Measurements from ENCODE around the gene LRP1-AS. TPM values are rescaled to one million over a fixed set of nuclear protein-coding genes. Genes with fewer than 3 reads are reported as not detected.
"Not testable (repeated sequence)": the region's sequence is repeated elsewhere in the genome, so short reads cannot be mapped to it uniquely, and the experiment has no call there.

The LRP1-AS gene
- total RNA-seq, 1 experiment from 2014 or later: not detected

DNA sequence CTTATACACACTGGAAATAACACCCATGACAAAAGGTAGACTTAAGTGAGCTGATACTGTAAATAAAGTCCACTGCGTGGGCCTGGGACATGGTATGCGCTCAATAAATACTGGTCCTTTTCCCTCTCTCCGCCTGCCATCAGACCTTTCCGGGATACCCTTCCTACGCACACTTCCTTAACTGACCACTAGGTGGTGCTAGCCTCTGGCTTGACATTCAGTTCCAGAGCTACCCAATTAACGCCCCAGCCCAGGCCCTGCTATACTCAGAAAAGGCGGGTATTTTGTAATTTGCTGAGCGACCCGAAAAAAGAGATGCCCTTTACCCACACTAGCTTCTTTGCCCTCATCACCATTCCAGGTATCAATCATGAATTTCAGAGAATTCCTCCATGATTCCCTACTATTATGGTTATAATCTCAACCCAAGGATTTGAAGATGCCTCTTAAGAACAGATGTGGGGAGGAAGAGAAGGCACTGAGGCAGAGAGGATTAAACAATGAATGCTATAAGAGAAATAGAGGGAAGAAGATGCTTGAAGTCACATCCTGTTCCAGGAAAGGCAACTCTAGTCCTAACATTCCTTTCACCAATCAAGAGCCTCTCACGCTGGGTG, 23.1 kb downstream of the LRP1-AS start (continued):
- peak; percentile 50 for TF ChIP-seq YY1 (IDR thresholded peaks at IDR 0.05; ENCODE audit: extremely low read depth, insufficient replicate concordance, low read depth, low read length)
- 0 out of 2 replicates have a peak, but pooled peaks have one; percentile 12 for TF ChIP-seq EGR1 (IDR thresholded peaks at IDR 0.05; ENCODE audit: low read depth)
- no peak; the same call in 1 of the 2 replicates for TF ChIP-seq ELF1 (IDR thresholded peaks at IDR 0.05; ENCODE audit: borderline replicate concordance, low read depth)

DNA sequence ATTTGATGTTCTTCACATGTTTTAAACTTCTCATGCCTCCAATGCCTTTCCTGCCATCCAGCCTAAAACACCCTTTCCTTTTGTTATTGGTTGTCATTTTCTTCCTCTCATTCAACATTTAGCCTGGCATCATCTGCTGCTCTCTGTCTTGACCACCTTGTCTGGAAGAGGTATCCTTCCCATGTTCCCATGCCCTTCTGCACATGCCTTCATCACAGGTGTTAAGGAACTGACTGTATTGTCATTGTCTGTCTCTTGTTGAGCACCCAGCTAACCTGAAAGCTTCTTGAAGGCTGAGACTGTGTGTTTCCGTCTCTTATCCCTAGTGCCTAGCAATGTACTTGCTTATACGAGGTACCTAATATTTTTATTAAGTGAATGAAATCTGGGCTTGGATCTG, 23.6 kb downstream of the LRP1-AS start:
- ATAC-seq (no peak), DNase-seq (ENCODE audit: low read depth, low spot score) (no peak)
- H3K9me3 ChIP-seq (ENCODE audit: control insufficient read depth in 1 of 2, insufficient read depth in 1 of 2, low read depth in 1 of 2, low read length in 2 of 2): peaks cover 6 to 7% of the 10 kb centered on the region in 2 experiments; a peak in 1 of 4 replicates
- no TSS peak for BruUV-seq (replicated peaks)
- no peak overlapping the region for H3K4me3 ChIP-seq (replicated peaks in 1 of 2; ENCODE audit: low read depth in 1 of 2, low read length in 2 of 2)
- POLR2A ChIA-PET: interaction anchor here (1.1 kb wide), 1 partner anchor 12 kb away, joined by 3 read pairs; the partner anchor contains the start of gene STAT6
- no peak overlapping the region for H3K9ac ChIP-seq (ENCODE audit: low read length)
- TF ChIP-seq CBX3 (IDR thresholded peaks at IDR 0.05; ENCODE audit: low read depth) (peak; percentile 52; the same call in 1 of the 2 replicates), ELF1 (IDR thresholded peaks at IDR 0.05; ENCODE audit: borderline replicate concordance, low read depth) (no peak)
- H3K79me2 ChIP-seq (ENCODE audit: insufficient read depth, low read length): no peaks in the 10 kb centered on the region
- no peaks in the 10 kb centered on the region for H4K20me1 ChIP-seq (ENCODE audit: insufficient read depth)
- no peak overlapping the region for H3K27ac ChIP-seq (ENCODE audit: low read depth, low read length)
- H2AFZ ChIP-seq (ENCODE audit: low read depth, low read length, poor library complexity, severe bottlenecking): peak overlapping the region; percentile 82
- RAD21 ChIA-PET (ENCODE audit: low non-redundant PET in 1 of 2, low total read pairs in 2 of 2, uncharacterized antibody in 2 of 2, unreplicated experiment in 2 of 2): interaction anchor here (0.9 to 1.0 kb wide), 2 partner anchors 50 to 52 kb away, joined by 3 to 7 read pairs; no protein-coding TSS in a partner anchor
- peaks cover 9 to 27% of the 10 kb centered on the region in 2 experiments for H3K4me1 ChIP-seq (ENCODE audit: control insufficient read depth in 1 of 2, insufficient read depth in 2 of 2, low read length in 2 of 2)
- no peak overlapping the region for H3K4me2 ChIP-seq (ENCODE audit: low read length)
- H3K36me3 ChIP-seq (ENCODE audit: control insufficient read depth in 1 of 2, insufficient read depth in 2 of 2, low read length in 2 of 2): no peaks in the 10 kb centered on the region
- no peaks in the 10 kb centered on the region for H3K9me2 ChIP-seq (ENCODE audit: insufficient read depth)
- CTCF ChIA-PET: interaction anchor here (0.5 to 5.8 kb wide), 11 partner anchors 12 to 106 kb away, joined by 3 to 44 read pairs (median 3); partner anchors contain the start of genes NEMP1, SHMT2 and STAT6
- intact Hi-C loops (cut with micrococcal nuclease): loop anchor here (1.0 to 10.0 kb wide), 3 partner anchors 49 to 121 kb away; no protein-coding TSS in a partner anchor
- H3K27me3 ChIP-seq (ENCODE audit: insufficient read depth, low read length): no peaks in the 10 kb centered on the region

DNA sequence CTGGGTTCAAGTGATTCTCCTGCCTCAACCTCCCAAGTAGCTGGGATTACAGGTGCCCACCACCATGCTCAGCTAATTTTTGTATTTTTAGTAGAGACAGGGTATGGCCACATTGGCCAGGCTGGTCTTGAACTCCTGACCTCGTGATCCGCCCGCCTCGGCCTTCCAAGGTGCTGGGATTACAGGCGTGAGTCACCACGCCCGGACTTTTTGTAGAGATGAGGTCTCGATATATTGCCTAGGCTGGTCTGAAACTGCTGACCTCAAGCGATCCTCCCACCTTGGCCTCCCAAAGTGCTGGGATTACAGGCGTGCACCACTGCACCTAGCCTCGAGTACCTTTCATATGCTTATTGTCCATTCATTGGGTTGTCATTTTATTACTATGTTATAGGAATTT, 26.7 kb downstream of the LRP1-AS start:
- H3K4me3 ChIP-seq (replicated peaks in 1 of 2; ENCODE audit: low read depth in 1 of 2, low read length in 2 of 2); POLR2A ChIA-PET; H3K4me2 ChIP-seq (ENCODE audit: low read length); H3K79me2 ChIP-seq (ENCODE audit: insufficient read depth, low read length); BruUV-seq (replicated peaks); H3K9me2 ChIP-seq (ENCODE audit: insufficient read depth); H3K27me3 ChIP-seq (ENCODE audit: insufficient read depth, low read length); H3K27ac ChIP-seq (ENCODE audit: low read depth, low read length); ATAC-seq; H3K9ac ChIP-seq (ENCODE audit: low read length); H3K9me3 ChIP-seq (ENCODE audit: control insufficient read depth in 1 of 2, insufficient read depth in 1 of 2, low read depth in 1 of 2, low read length in 2 of 2); H4K20me1 ChIP-seq (ENCODE audit: insufficient read depth); H3K36me3 ChIP-seq (ENCODE audit: control insufficient read depth in 1 of 2, insufficient read depth in 2 of 2, low read length in 2 of 2); DNase-seq (ENCODE audit: low read depth, low spot score); H2AFZ ChIP-seq (ENCODE audit: low read depth, low read length, poor library complexity, severe bottlenecking); RAD21 ChIA-PET (ENCODE audit: low non-redundant PET in 1 of 2, low total read pairs in 2 of 2, uncharacterized antibody in 2 of 2, unreplicated experiment in 2 of 2): not testable (repeated sequence)
- intact Hi-C loops (cut with micrococcal nuclease): loop anchor here (10.0 kb wide), 1 partner anchor 124 kb away; no protein-coding TSS in a partner anchor
- H3K4me1 ChIP-seq (ENCODE audit: control insufficient read depth in 1 of 2, insufficient read depth in 2 of 2, low read length in 2 of 2): peaks cover 0 to 11% of the 10 kb centered on the region in 2 experiments; a peak in 2 of 4 replicates
- CTCF ChIA-PET: interaction anchor here (1.9 to 2.3 kb wide), 2 partner anchors 9 to 55 kb away, joined by 5 to 8 read pairs; partner anchors contain the start of gene STAT6

All from HCT116 (cell line).